ENCODE measurements around the gene MARS1.
"Not testable (repeated sequence)": the region's sequence is repeated elsewhere in the genome, so short reads cannot be mapped to it uniquely, and the experiment has no call there.

MARS1 gene

DNA sequence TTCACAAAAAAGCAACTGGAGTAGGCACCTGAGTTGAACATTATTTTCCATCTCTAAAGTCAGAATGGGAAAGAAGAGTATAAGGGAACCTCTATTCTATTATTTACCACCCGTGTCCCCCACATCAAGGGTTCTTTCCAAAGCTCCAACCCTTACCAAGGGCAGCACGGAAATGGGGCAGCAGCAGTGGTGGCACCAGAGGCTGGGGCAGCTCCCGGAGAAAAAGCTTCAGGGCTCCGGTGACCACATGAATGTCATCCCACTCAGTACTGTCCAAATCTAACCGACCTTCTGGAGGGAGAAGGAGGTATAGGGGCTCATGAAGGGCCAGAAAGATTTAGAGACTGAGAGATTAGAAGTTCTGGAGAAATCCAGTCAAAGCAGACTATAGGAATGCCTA is 14.0 kb upstream of the MARS1 start:
- DNase-seq: no peak

DNA sequence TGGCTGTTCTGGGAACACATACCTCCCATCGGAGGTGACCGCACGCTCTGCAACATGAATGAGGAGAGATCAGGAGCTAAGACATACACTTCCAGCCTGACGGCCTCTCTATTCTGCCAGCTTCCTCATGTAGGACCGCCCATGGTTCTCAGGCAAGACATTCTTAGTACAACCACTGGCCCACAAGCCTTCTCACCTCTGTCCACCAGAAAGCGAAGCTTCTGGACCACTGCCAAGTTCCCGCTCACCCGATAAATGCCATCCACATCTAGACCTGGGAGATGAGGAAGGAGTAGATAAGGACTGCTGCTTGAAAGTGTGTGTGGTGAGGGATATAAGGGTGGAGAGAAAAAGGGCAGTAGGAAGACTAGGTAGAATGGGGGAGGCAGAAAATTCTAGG is 13.4 kb upstream of the MARS1 start:
- no peak for DNase-seq

- DNase-seq: no peak
These were observed 13.0 kb upstream of the MARS1 start for GRCh38 chr12:57474862-57475261.

DNA sequence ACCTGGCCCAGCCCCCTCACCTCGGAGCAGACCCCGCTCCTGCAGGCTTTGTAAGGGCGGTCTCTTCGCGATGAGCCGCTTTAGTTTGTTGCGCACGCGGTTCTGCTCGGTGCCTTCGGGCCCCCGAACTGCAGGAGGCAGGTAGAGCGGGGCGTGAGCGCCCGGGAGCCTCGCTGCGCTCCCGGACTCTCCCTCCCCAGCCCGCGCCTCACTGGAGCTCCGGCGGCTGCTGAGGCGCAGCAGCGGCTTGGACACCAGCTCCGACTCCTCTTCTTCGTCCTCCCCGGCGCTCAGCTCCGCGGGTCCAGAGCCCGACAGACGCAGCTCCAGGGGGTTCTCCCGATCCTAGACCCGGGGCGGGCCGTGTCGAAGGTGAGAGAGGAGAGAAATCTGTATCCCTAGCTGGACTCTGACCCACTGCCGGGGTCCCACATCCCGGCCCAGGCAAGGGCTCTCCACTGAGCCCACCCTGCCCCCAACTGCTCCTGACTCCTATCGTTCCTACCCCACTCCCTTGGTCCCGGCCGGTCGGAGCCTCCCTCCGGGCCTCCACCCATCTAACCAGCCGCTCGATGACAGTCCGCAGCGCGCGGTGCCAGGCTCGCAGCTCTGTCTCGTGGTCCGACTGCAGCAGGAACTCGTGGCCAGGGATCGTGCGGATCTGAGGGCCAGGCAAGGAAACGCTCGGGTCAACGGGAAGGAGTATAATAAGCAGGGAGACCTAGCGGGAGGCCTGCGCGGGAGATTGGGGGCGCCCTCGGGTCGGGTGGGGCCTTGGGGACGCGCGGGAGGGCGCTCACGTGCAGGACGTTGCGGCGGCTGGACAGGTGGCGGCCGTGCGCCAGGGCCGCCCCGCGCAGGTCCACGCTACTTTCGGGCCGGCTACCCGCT is 12.4 kb upstream of the MARS1 start:
- no peak for DNase-seq

DNA sequence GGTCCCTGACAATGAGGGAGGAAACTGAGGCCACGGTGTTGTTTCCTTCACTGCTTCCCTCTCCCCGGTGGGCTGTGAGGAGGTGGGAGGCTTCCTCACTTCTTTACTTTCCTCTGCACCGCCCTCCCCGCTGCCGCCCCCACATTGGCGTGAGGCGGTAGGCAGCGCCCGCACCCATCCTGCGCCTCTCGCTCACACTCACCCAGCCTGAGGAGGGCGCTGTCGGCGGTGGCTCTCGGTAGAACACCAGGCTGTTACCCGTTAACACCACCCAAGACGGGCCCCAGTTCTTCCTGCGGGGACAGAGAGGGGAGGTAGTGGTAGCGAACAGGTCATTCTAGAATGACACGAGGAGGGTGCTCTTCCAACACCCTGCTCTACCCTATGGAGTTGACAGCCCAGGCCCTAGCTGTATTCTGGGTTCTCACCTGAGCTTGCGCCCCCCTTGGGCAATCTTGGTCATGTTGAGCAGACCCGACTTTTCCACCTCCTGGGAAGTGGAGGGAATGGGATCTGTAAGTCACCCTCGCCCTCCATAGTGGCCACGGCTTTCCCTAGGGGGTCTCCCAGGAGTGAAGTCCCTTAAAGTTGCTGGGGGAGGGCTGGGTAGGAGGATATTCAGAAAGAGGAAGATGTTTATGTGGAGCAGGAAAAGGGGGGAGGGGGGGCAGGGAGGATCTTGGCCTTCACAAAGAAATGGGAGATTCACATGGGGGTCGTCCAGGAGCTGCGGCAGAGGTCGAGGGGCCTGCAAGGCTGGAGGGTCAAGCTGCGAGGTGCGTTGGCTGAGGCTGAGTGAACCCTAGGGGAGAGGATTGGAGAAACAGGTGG is 11.5 kb upstream of the MARS1 start:
- DNase-seq: peak; percentile 75 to 82

GRCh38 chr12:57476993-57477709 is 10.7 kb upstream of the MARS1 start:
- DNase-seq: no peak

DNA sequence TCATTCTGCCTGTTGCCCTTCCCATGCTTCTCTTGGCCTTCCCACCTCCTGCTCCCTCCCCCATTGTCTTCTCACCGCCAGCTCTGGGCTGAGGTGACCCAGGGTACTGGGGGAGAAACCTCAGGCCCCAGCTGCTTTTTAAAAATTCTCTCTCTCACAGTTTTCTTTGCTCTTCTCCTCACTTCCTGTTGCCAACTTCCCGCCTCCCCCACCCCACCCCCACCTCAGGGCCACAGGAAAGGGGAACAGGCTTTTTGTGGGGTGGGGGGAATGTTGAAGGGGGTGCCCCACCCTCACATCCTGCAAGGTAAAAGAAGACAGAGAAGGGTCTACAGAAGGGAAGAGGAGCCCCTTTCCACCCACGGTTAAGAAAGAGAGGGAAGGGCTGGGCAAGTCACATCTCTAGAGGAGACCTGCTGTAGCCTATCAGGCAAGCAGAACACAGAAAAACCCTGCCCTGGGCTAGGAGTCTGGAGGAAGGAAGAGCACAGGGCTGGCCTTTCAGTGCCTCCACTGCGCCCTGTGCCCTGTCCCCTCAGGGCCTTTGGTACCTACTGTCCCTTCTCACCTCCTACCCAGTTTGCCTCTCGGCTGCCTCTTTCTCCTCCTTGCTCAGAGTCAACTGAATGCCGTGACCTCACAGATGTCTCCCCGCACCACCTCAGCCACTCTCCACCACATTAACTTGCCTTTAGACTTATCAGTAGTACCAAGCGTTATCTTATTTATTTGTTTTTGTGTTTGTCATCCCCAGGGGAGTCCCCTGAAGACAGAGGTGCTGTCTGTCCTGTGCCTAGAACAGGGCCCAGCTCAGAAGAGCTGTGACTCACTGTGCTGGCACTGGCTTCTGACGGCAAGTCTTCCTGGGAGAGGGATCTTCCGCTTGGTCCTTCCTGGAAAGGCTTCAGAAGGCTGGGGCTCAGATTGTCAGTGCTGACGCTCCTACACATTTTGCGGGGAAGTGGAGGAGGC is 9.9 kb upstream of the MARS1 start:
- DNase-seq: peak; percentile 68 to 74

DNA sequence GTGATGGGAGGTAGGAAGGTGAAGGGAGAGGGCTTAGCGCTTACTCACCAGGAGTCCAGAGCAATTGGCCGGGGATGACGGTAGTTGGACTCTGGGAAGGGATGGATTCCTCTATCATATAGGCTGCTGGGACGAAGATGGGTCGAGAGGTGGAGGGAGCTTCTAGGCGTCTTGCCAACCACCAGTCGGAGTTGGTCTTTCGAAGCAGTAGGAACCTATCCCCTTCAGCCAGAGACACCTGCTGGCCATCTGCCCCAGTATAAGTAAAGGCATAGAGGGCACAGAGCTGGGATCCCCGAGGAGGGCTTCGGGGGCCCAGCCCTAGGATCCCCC is 8.9 kb upstream of the MARS1 start:
- no peak for DNase-seq

DNA sequence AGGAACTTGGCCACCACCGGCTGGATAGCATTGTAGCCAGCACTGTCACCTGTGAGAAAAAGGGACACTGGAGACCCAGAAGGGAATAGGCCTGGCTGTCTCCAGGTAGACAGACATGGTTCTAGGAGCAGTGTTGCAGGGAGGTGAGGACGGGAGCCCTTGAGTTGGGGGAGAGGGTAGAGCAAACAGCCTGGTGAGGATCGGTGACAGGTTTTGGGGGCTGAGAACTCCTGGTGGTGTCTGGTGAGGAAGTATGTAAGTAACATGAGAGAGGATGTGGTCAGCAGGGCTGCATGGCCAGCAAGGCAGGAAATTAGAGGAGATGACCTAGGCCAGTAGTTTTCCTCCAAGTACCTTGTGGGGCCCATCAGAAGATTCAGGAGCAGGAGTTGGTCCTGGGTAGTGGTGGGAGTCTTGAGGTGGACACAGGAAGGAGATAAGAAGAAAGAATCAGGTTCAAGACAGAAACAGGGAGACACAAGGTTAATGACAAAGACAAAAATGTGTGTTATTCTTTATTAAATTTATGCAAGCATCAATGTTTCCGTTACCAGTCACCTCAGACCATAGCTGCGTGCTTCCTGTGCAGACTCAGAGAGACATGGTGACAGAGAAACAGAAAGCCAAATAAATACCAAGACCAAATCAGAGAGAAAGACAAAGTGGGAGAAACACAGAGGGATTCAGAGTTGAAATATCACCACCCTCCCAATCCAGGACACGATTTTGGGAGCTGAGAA is 8.3 kb upstream of the MARS1 start, which contains the start of gene ARHGAP9:
Gene ARHGAP9 (minus strand): TSS at position 491 of the 740 bp plus-strand sequence. CDS start 460 bp downstream, at position 31.
- peak; percentile 82 to 85 for DNase-seq

- no peak for DNase-seq
These were observed 6.2 kb upstream of the MARS1 start for GRCh38 chr12:57481671-57482070.

GRCh38 chr12:57483466-57483865 is 4.4 kb upstream of the MARS1 start:
- DNase-seq: no peak

DNA sequence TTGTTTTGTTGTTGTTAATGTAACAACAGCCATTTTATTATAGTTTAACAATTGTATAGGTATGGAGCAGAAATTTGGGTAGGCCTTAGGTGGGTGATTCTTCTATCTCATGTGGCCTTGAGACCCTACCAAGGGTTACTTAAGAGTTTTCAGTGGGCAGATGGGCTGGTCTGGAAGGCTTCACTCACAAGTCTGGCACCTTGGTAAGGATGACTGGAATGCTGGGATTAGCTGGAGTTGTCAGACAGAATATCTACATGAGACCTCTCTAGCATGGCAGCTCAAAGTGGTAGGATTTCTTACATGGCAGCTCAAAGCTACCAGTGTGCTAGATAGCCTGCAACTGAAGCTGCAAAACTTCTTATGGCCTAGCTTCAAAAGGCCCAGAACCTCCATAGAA is 2.2 kb upstream of the MARS1 start:
- no peak for DNase-seq

GRCh38 chr12:57487055-57487596 is 742 bp upstream of the MARS1 start:
- no peak for DNase-seq

- DNase-seq: no peak
These were observed 711 bp downstream of the MARS1 start for GRCh38 chr12:57488402-57489156.

- DNase-seq: no peak
These were observed 1.3 kb downstream of the MARS1 start for GRCh38 chr12:57489157-57489641.

DNA sequence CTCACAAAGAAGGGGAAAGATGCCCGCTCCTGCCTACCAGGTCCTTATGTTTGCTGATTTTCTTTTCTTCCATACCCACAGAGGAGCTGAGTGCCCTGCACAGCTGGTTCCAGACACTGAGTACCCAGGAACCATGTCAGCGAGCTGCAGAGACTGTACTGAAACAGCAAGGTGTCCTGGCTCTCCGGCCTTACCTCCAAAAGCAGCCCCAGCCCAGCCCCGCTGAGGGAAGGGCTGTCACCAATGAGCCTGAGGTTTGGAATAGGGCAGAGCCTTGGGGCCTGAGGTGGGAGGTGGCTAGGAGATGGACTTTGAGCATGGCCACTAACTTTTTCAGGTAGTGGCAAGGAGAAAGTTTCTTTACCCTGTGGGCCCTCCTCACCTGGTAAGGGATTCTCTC is 2.3 kb downstream of the MARS1 start:
- no peak for DNase-seq

GRCh38 chr12:57491393-57492280 is 3.8 kb downstream of the MARS1 start:
- no peak for DNase-seq

GRCh38 chr12:57495051-57495701 is 7.3 kb downstream of the MARS1 start:
- DNase-seq: not testable (repeated sequence)
